AG09309 (cell line): ENCODE measurements around the gene STK33.

Experiments
- DNase-seq: peaks from one replicate; pipeline ENCODE4 v3.0.0-alpha.2; 2010; ENCODE audit warnings: low read depth
- H3K4me3 ChIP-seq: 2 replicates; pipeline ENCODE4 v1.5.1; 2011; ENCODE audit warnings: mild to moderate bottlenecking, low read depth, low read length, moderate library complexity; ENCODE audit not compliant: control insufficient read depth
- TF ChIP-seq, protein P1 (sequence below): IDR thresholded peaks from 2 replicates; pipeline ENCODE4 v1.5.1; 2011; ENCODE audit warnings: mild to moderate bottlenecking, low read depth, low read length, inconsistent platforms; ENCODE audit not compliant: insufficient read depth, control insufficient read depth; ENCODE audit errors: missing control alignments

Gene STK33

DNA sequence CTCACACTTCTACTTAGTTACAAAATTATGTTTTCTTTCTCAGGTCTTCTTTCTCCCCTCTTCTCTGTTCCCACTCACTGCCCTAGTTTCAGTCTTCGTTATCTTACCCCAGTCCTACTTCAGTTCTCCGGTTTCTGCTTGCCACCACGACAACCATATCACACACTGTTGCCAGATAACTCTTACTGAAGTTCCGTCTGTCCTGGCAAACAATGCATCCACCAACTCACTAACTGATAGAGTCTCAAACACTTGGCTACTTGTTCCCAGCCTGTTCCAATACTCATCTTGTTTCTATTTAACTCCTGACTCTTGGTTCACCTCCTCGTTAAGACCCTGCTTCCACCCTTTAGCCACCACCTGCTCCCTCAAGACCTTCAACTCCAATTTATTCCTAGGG lies 164.5 kb downstream of the STK33 start:
- no peak overlapping the region for H3K4me3 ChIP-seq
- DNase-seq, result no peak
- TF ChIP-seq, protein P1, sequence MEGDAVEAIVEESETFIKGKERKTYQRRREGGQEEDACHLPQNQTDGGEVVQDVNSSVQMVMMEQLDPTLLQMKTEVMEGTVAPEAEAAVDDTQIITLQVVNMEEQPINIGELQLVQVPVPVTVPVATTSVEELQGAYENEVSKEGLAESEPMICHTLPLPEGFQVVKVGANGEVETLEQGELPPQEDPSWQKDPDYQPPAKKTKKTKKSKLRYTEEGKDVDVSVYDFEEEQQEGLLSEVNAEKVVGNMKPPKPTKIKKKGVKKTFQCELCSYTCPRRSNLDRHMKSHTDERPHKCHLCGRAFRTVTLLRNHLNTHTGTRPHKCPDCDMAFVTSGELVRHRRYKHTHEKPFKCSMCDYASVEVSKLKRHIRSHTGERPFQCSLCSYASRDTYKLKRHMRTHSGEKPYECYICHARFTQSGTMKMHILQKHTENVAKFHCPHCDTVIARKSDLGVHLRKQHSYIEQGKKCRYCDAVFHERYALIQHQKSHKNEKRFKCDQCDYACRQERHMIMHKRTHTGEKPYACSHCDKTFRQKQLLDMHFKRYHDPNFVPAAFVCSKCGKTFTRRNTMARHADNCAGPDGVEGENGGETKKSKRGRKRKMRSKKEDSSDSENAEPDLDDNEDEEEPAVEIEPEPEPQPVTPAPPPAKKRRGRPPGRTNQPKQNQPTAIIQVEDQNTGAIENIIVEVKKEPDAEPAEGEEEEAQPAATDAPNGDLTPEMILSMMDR, result no peak

DNA sequence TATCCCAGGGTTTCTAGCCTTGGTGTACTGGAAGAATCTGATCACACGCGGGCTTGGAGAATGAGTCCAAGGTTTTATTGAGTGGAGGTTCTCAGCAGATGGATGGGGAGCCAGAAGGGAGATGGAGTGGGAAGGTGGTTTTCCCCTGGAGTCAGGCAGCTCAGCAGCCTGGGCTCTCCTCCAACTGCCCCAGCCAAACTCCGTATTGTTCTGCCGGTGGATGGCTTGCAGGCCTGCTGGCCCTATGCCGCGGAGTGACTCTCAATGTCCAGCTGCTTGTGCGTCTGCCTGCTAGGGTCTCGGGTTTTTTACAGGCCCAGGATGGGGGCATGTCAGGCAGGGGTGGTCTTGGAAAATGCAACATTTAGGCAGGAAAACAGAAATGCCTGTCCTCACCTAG lies 168.0 kb downstream of the STK33 start:
- TF ChIP-seq, protein P1, result no peak
- DNase-seq, result no peak
- H3K4me3 ChIP-seq, result no peak overlapping the region

DNA sequence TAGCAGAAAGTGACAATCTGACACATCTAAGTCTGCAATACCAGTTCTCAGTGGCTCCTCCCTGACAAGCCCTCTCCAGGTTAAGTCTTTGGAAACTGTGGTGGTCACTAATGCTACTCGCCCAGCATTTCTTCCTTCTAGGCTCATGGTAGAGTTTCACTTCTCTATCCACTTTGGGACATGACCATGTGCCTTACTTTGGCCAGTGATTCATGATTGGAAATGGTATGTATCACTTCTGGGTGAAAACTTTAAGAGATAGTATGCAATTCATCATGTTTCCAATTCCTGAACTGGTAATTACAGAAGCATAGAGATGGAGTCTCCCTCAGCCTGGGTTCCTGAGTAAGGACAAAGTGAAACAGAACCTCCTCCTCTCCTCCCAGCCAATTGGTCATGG lies 178.8 kb downstream of the STK33 start:
- no peak for DNase-seq
- H3K4me3 ChIP-seq, result no peak overlapping the region
- TF ChIP-seq, protein P1, result no peak

DNA sequence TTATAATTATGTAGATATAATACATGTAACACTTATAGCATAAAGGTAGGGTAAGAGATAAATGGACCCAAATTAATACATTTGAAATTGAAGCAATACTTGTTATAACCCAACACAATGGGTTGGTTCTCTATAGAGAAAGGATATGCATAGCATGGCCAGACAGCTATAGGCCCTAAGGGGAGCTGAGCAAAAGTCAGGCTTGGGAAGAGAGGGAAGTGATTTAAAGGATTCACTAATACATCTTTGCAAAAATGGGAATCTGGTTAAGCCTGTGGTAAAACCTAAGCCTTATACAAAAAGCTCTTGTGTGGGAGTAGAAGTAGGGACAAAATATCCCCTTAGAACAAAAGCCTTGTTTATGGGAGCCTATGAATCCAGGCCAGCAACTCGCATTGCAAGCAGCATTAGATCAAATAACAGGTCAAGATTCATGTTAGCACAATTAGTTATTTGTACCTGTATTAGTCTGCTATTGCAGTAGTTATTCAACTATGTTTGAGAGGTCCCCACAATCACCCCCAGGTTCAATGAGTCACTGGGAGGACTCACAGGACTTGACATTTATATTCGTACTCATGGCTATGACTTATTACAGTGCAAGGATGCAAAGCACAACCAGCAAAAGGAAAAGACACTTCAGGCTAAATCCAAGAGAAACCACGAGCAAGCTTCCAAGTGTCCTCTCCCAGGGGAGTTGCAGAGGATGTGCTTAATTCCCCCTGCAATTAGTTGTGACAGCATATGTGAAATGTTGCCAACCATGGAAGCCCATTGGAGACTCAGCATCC lies 185.7 kb downstream of the STK33 start:
- TF ChIP-seq, protein P1, result no peak
- DNase-seq, result no peak

DNA sequence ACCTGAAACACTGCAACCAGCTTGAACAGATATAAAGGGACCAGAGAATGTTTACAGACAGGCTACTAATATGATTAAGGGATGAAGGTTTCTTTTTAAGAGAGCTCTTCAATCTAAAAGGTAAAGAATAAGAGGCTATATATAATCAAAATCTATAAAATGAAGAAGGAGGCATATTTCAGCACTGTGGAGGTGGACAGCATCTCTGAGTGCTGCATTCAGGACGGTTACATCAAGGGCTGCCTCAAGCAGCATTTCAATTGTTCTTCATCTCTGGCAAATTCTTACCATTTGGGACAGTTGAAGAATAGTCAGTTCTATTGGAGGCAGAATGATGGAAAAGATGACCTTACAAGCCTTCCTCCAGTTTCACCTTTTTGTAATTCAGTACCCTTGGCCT lies 190.7 kb downstream of the STK33 start:
- TF ChIP-seq, protein P1, result no peak
- no peak for DNase-seq

More for the DNA sequence above, 185.7 kb downstream of the STK33 start:
- H3K4me3 ChIP-seq, result no peak overlapping the region

DNA sequence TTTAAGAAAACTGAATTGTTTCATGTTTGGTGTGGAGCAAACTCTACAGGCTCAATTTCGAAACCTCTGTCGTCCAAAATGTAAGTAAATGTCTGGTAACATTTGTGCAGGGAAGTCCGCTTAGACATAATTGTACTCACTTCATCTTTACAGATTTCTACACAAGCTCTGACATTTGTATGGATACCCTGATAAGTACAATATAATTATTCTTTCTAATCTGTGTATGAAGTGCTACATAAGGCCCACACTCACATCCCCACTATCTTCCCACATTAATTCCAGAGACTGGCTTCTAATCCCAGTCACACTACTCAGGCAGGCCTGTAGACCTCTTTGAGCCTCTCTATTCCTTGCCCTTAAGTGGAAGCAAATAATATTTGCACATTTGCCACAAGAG lies 201.1 kb downstream of the STK33 start:
- no peak for DNase-seq
- TF ChIP-seq, protein P1, result no peak
- no peak overlapping the region for H3K4me3 ChIP-seq

More for the DNA sequence above, 190.7 kb downstream of the STK33 start:
- H3K4me3 ChIP-seq, result no peak overlapping the region

DNA sequence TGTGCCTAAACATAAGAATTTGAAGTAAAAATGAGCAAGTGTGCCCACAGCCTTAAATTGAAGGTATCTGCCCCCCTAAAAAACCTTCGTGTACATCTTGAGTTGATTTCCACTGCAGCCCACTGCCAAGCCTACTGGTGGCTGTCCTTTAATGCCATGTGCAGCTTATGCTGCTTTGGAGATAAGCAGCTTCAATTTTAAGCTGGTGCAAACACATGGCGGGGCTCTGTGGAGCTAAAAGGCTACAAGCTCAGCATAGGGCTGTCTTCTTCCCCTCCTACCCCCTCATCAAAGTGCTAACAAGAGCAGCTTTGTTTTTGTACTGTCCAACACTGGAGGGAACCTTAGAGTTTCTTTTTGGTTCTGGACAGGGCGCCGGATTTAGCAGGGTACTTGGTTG lies 201.9 kb downstream of the STK33 start:
- no peak for DNase-seq
- TF ChIP-seq, protein P1, result no peak
- no peak overlapping the region for H3K4me3 ChIP-seq
